T-helper 1 cell treated with Interleukin-12 subunit alpha and Interleukin-12 subunit beta and Interleukin-4 antibody, amounts not matched to agents 30 μg/mL and 1 μg/mL, for 36 hours (primary cell): ENCODE measurements around the gene CZIB.
A peak's percentile ranks its signal among the peaks of the same experiment; 100 is the strongest.

Source experiments
- H3K27ac Mint-ChIP-seq: one replicate; pipeline ENCODE4 v1.8.0; 2021; ENCODE audit warnings: mild to moderate bottlenecking, mixed read lengths
- H3K27me3 Mint-ChIP-seq: one replicate; pipeline ENCODE4 v1.8.0; 2021; ENCODE audit warnings: low read depth, mixed read lengths
- H3K36me3 Mint-ChIP-seq: one replicate; pipeline ENCODE4 v1.8.0; 2021; ENCODE audit warnings: low read depth, mixed read lengths
- H3K4me1 Mint-ChIP-seq: one replicate; pipeline ENCODE4 v1.8.0; 2021; ENCODE audit warnings: low read depth, mixed read lengths
- H3K4me3 Mint-ChIP-seq: one replicate; pipeline ENCODE4 v1.8.0; 2021; ENCODE audit warnings: mild to moderate bottlenecking, moderate library complexity, mixed read lengths
- H3K9me3 Mint-ChIP-seq: one replicate; pipeline ENCODE4 v1.8.0; 2021; ENCODE audit warnings: mixed read lengths

The CZIB gene

DNA sequence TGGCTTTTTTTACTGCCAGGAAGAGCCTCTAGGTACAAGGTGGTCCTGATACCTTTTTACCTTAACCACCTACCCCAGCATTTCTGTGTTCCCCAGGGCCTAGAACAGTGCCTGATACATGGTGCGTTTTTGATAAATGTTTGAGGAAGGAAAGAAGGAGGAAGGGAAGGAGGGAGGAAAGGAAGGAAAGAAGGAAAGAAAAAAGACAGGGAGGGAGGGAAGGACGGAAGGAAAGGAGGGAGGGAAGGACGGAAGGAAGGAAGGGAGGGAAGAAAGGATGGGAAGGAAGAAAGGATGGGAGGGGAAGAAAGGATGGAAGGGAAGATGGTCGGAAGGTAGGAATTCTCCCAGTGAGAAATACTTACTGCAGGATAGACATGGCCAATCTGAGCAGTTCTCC lies 29.9 kb upstream of the CZIB start:
- no peaks in the 10 kb centered on the region for H3K9me3 Mint-ChIP-seq

DNA sequence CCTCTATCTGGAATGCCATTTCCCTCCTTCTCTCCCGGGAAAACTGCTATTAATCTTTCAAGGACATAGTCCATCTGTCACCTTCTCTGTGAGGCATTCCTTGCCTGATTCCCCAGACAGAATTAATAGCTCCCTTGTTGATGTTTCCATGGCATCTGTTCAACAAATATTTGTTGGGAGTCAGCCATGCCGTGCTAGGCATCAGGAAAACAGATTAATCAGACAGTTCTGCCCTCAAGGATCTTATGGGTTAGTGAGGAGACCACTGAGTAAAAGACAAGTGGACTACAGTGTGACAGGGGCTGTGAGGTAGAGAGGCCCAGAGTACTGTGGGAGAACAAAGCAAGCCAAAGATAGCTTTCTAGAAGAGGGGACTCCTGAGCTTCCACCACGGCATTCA lies 29.3 kb upstream of the CZIB start:
- Mint-ChIP-seq H3K27me3 (no peaks in the 10 kb centered on the region), H3K36me3 (peaks cover 57% of the 10 kb centered on the region), H3K27ac (no peak overlapping the region), H3K9me3 (no peaks in the 10 kb centered on the region), H3K4me3 (no peak overlapping the region), H3K4me1 (no peaks in the 10 kb centered on the region)

More for the DNA sequence above, 29.9 kb upstream of the CZIB start:
- H3K4me1 Mint-ChIP-seq = no peaks in the 10 kb centered on the region
- no peaks in the 10 kb centered on the region for H3K27me3 Mint-ChIP-seq
- H3K27ac Mint-ChIP-seq = no peak overlapping the region
- no peak overlapping the region for H3K4me3 Mint-ChIP-seq
- peaks cover 57% of the 10 kb centered on the region for H3K36me3 Mint-ChIP-seq

DNA sequence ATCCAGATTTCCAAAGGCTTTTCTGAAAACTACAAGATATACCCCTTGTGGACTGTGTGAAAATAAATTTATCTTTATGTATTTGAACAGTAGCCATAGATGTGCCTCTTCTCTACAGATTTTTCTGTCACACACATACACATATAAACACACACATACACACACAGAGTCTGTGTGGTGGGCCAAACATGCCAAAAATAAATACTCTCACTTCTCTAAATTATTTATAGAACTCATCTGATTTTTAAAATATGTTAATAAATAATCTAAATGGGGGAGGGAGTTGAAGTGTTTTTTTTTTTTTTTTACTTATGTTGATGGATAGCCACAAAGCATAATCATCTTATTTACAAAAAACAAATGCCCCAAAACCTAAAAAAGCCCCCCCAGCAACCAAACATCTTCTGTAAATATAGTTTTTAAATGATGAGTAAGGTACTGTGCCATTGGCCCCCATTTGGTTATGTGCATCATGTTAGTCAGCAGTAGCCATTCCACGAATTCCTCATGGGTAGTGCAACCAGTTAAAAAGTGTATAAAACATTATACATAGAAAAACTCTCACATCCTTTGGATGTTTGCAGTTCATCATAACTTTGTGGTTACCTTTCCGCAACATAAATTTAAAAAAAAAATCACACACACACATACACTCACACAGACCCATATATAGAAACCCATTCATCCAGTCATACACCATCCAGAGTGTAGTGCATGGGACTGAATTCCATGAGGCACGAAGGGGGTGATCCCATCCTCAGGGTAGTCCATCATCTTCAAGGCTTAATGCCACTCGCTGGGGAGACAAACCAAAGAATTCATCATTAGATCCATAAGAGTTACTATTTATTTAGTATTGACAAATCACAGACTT lies 26.1 kb upstream of the CZIB start:
- Mint-ChIP-seq H3K27ac (no peak overlapping the region), H3K4me1 (no peaks in the 10 kb centered on the region), H3K36me3 (peaks cover 56% of the 10 kb centered on the region), H3K27me3 (no peaks in the 10 kb centered on the region), H3K9me3 (no peaks in the 10 kb centered on the region), H3K4me3 (no peak overlapping the region)

DNA sequence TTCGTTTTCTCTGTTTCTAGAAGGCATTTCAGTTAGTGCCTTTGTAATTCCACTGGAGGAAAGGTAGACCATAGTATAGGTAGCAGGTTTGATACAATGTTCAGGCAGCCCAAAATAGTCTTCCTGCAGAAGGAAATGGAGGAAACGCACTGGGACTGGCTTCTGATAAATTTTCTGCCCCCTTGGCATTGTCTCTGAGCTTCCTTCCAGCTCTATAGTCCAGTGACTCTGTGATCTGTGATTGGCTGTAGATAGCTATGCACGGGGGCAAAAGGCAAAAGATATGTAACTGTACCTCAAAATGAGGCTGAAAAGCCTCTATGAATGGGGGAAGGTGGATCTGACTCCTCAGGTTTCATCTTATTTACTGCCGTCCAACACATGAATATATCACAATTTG lies 23.7 kb upstream of the CZIB start:
- Mint-ChIP-seq H3K27me3 (no peaks in the 10 kb centered on the region), H3K4me1 (peaks cover 2% of the 10 kb centered on the region), H3K27ac (no peak overlapping the region), H3K9me3 (no peaks in the 10 kb centered on the region), H3K4me3 (no peak overlapping the region), H3K36me3 (peaks cover 37% of the 10 kb centered on the region)

GRCh38 chr1:53242381-53242780 lies 21.9 kb upstream of the CZIB start:
- Mint-ChIP-seq H3K9me3 (no peaks in the 10 kb centered on the region), H3K4me1 (peaks cover 15% of the 10 kb centered on the region), H3K27ac (no peak overlapping the region), H3K4me3 (no peak overlapping the region), H3K36me3 (peaks cover 32% of the 10 kb centered on the region), H3K27me3 (no peaks in the 10 kb centered on the region)

GRCh38 chr1:53241828-53242227 lies 21.4 kb upstream of the CZIB start:
- Mint-ChIP-seq H3K27ac (no peak overlapping the region), H3K36me3 (peaks cover 32% of the 10 kb centered on the region), H3K27me3 (no peaks in the 10 kb centered on the region), H3K4me1 (peaks cover 15% of the 10 kb centered on the region), H3K9me3 (no peaks in the 10 kb centered on the region), H3K4me3 (no peak overlapping the region)

DNA sequence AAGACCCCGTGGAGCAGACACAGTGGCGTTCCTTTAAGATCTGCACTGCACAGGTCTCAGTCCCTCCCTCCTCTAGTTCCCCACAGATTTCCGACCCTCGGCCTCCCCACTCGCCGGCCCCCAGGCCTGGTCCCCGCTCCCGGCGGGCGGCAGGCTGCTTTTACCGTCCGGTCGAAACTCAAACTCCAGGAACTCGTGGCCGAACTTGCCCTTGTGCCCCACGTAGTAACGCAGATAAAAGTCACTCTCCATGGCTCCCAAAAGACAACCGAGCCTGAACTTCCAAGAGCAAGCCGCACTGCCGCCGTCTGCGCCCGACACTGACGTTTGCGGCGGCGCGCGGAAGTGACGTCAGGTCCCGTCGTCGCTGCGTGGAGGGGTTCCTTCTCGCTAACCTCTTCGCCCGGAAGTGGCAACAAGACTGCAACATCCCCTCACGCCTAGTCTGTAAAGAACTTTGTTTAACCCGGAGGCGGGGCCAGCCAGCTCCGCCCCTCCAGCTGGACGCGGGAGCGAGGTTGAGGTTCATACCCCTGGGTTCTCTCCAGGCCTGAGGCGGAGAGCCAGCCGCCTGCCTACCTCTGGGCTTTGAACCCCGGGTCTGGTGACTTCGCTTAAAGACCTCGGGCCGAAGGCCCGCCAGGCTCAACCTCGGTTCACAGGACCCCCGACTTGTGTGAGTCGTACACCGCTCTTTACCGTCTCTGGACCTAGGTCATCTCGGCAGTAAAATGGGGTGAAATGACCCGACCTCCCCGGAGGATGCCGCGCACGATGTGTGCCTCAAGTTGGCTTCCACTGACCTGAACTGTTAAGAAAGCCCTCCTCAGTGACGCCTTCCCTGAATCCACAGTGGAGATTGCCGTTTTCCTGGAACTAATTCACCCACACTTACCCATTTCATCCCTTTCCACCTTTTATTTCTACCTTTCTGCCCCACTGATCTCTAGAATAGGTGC lies 18.0 kb upstream of the CZIB start, which contains the start of gene MAGOH:
MAGOH (minus strand) TSS at position 322 of the 959 bp plus-strand sequence; CDS start at position 252, 70 bp downstream.
- H3K9me3 Mint-ChIP-seq = no peaks in the 10 kb centered on the region
- H3K27me3 Mint-ChIP-seq = no peaks in the 10 kb centered on the region
- H3K36me3 Mint-ChIP-seq = peaks cover 18% of the 10 kb centered on the region
- peaks cover 24% of the 10 kb centered on the region for H3K4me1 Mint-ChIP-seq
- peak within 1 kb of the TSS; percentile 96 for H3K4me3 Mint-ChIP-seq
- H3K27ac Mint-ChIP-seq = peak within 1 kb of the TSS; percentile 94

DNA sequence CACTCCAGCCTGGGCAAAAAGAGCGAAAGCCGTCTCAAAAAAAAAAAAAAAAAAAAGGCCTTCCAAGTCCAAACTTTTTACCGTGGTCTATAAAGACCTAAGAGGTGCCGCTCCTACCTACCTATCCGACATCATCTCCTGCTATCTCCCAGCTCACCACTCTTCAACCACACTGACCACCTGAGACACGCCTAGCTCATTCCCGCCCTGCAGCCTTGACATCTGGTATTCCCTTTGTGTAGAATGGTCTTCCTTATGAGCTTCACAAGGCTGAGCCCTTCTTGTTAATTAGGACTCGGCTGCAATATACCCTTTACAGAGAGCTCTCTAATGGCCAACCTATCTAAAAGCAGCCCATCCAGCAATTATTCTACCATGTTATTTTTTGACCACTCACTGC lies 17.2 kb upstream of the CZIB start:
- peaks cover 23% of the 10 kb centered on the region for H3K36me3 Mint-ChIP-seq
- peak overlapping the region; percentile 94 for H3K27ac Mint-ChIP-seq
- H3K4me1 Mint-ChIP-seq = peaks cover 24% of the 10 kb centered on the region
- no peaks in the 10 kb centered on the region for H3K9me3 Mint-ChIP-seq
- peak overlapping the region; percentile 96 for H3K4me3 Mint-ChIP-seq
- H3K27me3 Mint-ChIP-seq = no peaks in the 10 kb centered on the region

- H3K4me3 Mint-ChIP-seq = peak overlapping the region; percentile 90
- H3K9me3 Mint-ChIP-seq = no peaks in the 10 kb centered on the region
- peaks cover 7% of the 10 kb centered on the region for H3K36me3 Mint-ChIP-seq
- H3K27ac Mint-ChIP-seq = peak overlapping the region; percentile 96
- H3K27me3 Mint-ChIP-seq = no peaks in the 10 kb centered on the region
- H3K4me1 Mint-ChIP-seq = peaks cover 24% of the 10 kb centered on the region
Observed at GRCh38 chr1:53220962-53221286, 490 bp upstream of the CZIB start.

- Mint-ChIP-seq H3K4me3 (peak overlapping the region; percentile 90), H3K4me1 (peaks cover 24% of the 10 kb centered on the region), H3K27me3 (no peaks in the 10 kb centered on the region), H3K9me3 (no peaks in the 10 kb centered on the region), H3K27ac (peak overlapping the region; percentile 96), H3K36me3 (peaks cover 8% of the 10 kb centered on the region)
Observed at GRCh38 chr1:53219711-53220110, 723 bp downstream of the CZIB start.

GRCh38 chr1:53218201-53218600 lies 2.2 kb downstream of the CZIB start:
- H3K27ac Mint-ChIP-seq = no peak overlapping the region
- peaks cover 12% of the 10 kb centered on the region for H3K36me3 Mint-ChIP-seq
- no peaks in the 10 kb centered on the region for H3K27me3 Mint-ChIP-seq
- H3K9me3 Mint-ChIP-seq = no peaks in the 10 kb centered on the region
- H3K4me3 Mint-ChIP-seq = peak overlapping the region; percentile 34
- H3K4me1 Mint-ChIP-seq = peaks cover 24% of the 10 kb centered on the region

DNA sequence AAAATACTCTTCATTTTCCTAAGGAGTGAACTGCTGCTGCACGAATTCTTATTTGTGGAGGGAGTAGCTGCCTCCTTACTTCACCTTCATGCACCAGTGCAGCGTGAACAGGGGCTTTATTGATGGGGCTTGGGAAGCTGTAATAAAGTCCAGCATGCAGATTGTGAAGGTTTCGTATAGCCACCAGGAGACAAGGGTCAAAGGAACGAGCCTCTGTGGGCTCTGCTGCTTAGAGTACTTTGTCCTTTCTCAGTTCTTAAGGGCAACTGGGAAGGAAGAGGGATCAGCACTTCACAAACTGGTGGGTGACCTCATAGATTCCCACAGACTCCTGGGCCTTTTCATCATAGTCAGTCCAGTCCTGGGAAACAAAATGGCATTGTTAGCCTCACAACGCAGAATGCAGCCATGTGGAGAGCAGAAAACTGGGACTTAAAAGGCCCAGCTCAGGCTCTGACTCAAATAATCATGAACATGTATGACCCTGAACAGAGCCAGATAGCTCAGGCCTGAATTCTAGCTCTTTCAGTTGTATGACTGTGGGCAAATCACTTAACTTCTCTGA lies 6.0 kb downstream of the CZIB start:
- Mint-ChIP-seq H3K4me3 (no peak overlapping the region), H3K27ac (no peak overlapping the region), H3K27me3 (no peaks in the 10 kb centered on the region), H3K4me1 (peaks cover 16% of the 10 kb centered on the region), H3K36me3 (peaks cover 27% of the 10 kb centered on the region), H3K9me3 (no peaks in the 10 kb centered on the region)

DNA sequence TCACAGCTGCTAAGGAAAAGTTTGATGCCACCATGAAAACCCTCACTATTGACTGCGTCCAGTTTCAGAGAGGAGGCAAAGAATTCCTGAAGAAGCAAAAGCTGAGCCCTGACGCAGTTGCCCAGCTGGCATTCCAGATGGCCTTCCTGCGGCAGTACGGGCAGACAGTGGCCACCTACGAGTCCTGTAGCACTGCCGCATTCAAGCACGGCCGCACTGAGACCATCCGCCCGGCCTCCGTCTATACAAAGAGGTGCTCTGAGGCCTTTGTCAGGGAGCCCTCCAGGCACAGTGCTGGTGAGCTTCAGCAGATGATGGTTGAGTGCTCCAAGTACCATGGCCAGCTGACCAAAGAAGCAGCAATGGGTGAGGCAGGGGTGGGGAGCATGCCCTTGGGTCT lies 9.5 kb downstream of the CZIB start:
- no peak overlapping the region for H3K27ac Mint-ChIP-seq
- H3K27me3 Mint-ChIP-seq = no peaks in the 10 kb centered on the region
- H3K4me3 Mint-ChIP-seq = no peak overlapping the region
- peaks cover 13% of the 10 kb centered on the region for H3K9me3 Mint-ChIP-seq
- H3K4me1 Mint-ChIP-seq = peaks cover 2% of the 10 kb centered on the region
- H3K36me3 Mint-ChIP-seq = peaks cover 48% of the 10 kb centered on the region

GRCh38 chr1:53210352-53210751 lies 10.1 kb downstream of the CZIB start:
- Mint-ChIP-seq H3K4me1 (peaks cover 2% of the 10 kb centered on the region), H3K27ac (no peak overlapping the region), H3K36me3 (peaks cover 48% of the 10 kb centered on the region), H3K4me3 (no peak overlapping the region), H3K27me3 (no peaks in the 10 kb centered on the region), H3K9me3 (peaks cover 15% of the 10 kb centered on the region)
